ENCODE measurements around the gene MIOX.

The MIOX gene

GRCh38 chr22:50498322-50498890 is 11.7 kb downstream of the MIOX start:
- DNase-seq = peak; percentile 65

- DNase-seq = no peak
Observed at GRCh38 chr22:50500452-50500851, 13.8 kb downstream of the MIOX start.

GRCh38 chr22:50502096-50502495 is 15.4 kb downstream of the MIOX start:
- DNase-seq = no peak

GRCh38 chr22:50502628-50503474 is 16.2 kb downstream of the MIOX start:
- no peak for DNase-seq

GRCh38 chr22:50503475-50504145 is 17.0 kb downstream of the MIOX start:
- DNase-seq = no peak

GRCh38 chr22:50504369-50505211 is 17.9 kb downstream of the MIOX start:
- DNase-seq = no peak

- no peak for DNase-seq
Observed at GRCh38 chr22:50505276-50505775, 18.7 kb downstream of the MIOX start.

- DNase-seq = no peak
Observed at GRCh38 chr22:50505776-50506610, 19.3 kb downstream of the MIOX start.

- no peak for DNase-seq
Observed at GRCh38 chr22:50506611-50507420, 20.2 kb downstream of the MIOX start.

- DNase-seq = peak; percentile 94
Observed at GRCh38 chr22:50507421-50507990, 20.8 kb downstream of the MIOX start, which contains the start of gene LMF2. TSS of gene LMF2 (minus strand) at chr22:50507702. CDS start at chr22:50507675, 27 bp downstream.

GRCh38 chr22:50507991-50508884 is 21.6 kb downstream of the MIOX start, which contains the start of gene NCAPH2:
TSS of gene NCAPH2 (plus strand) at chr22:50508224. CDS start at chr22:50508338, 114 bp downstream.
- peak; percentile 98 for DNase-seq

GRCh38 chr22:50508897-50509296 is 22.2 kb downstream of the MIOX start:
- DNase-seq = no peak

GRCh38 chr22:50513175-50513574 is 26.5 kb downstream of the MIOX start:
- no peak for DNase-seq

- DNase-seq = no peak
Observed at GRCh38 chr22:50516068-50516467, 29.4 kb downstream of the MIOX start.

- no peak for DNase-seq
Observed at GRCh38 chr22:50516891-50517290, 30.2 kb downstream of the MIOX start.

GRCh38 chr22:50517495-50518260 is 31.0 kb downstream of the MIOX start:
- DNase-seq = no peak

- DNase-seq = no peak
Observed at GRCh38 chr22:50518606-50519005, 31.9 kb downstream of the MIOX start.

- DNase-seq = no peak
Observed at GRCh38 chr22:50519151-50519550, 32.5 kb downstream of the MIOX start.

All from activated CD4-positive, alpha-beta T cell treated with anti-CD3 and anti-CD28 coated beads, Interleukin-2, amount 50 U/mL, for 1 hour (primary cell).